GM20000 (cell line): ENCODE measurements around the gene POLE.

ENCODE experiments used
- DNase-seq: peaks from one replicate; pipeline ENCODE4 v3.0.0; 2012; ENCODE audit warnings: low spot score
- CTCF ChIP-seq: IDR thresholded peaks from 2 replicates; pipeline ENCODE4 v1.5.1; 2012; ENCODE audit warnings: mild to moderate bottlenecking, control low read depth; ENCODE audit errors: extremely low read depth, missing control alignments

Gene POLE

DNA sequence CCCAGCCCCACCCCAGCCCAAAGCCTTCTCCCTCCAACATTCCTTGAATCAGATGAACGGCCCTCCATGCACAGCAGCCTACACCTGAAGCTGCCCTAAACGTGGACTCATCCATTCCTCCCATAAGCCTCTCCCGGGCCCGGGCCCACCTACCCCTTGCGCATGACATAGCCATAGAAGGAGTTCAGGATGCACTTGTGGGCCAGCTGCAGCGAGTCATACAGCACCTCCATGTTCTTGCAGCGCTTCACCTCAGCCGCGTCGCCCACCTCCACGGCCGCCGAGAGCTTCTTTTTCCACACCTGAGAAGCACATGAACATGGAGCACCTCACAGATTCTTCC lies 22.0 kb downstream of the POLE start:
- no peak for DNase-seq
- no peak for TF ChIP-seq CTCF

DNA sequence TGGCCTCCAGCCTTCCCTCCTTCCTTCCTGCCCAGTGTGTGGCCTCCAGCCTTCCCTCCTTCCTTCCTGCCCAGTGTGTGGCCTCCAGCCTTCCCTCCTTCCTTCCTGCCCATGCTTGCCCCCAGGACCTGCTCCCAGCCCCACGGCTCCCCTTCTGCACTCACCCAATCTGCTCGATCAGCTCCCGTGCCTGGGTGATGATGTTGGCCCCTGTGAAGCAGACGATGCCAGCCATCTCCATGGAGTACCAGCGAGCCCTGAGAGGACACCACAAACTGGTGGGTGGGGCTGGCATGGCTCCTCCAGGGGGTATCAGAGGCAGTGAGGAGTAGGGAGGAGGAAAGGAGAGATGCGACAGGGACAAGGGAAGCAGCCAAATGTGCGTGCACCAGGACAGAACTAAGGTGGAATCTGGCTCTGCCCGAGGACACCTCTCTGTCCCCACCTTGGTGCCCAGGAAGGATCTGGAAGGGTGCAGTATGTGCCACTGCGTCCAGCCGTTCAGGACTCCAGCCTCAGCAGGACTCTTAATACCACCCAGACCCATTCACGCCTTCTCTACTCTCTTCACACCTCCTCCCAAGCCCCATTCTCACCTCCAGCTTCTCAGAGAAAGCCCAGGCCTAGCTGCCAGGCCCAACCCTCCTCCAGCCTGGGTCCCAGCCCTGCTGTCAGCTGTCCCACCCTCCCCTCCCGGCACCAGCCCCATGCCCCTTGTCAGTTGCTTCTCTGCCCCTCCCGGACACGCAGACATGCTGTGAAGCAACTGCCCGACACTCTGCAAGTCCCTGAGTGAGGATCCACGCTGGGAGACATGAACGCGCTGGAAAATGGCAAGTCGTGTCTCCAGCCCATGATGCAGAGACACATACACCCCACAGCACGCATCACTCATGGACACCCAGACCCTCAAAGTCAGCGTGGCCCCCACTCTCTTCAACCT lies 22.7 kb downstream of the POLE start:
- DNase-seq, result no peak

GRCh38 chr12:132662901-132663755 lies 24.0 kb downstream of the POLE start:
- no peak for DNase-seq
- TF ChIP-seq CTCF, result no peak

More for the DNA sequence above, 22.7 kb downstream of the POLE start:
- TF ChIP-seq CTCF, result no peak

DNA sequence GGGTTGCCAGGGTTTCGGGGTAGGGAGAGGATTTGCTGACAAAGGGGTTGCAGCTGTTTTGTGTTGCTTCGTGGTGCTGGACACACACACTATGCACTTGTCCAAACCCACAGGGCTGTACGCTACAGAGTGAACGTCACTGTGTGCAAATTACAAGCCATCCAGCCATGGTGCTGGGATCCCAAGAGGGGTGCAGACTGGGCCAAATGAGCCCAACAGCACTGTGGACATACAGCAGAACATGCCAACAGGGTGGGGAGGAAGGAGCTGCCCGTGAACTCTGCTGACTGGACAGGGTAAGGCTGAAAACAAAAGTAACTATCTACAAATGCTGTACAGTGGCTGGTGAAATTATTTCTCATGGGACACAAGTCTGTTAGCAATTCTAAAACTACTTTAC lies 25.2 kb downstream of the POLE start:
- TF ChIP-seq CTCF, result no peak
- DNase-seq, result no peak

- no peak for TF ChIP-seq CTCF
- DNase-seq, result no peak
These were observed 26.1 kb downstream of the POLE start for GRCh38 chr12:132660996-132661395.

- TF ChIP-seq CTCF, result no peak
- DNase-seq, result no peak
These were observed 27.1 kb downstream of the POLE start for GRCh38 chr12:132660052-132660451.

- no peak for TF ChIP-seq CTCF
- DNase-seq, result no peak
These were observed 28.0 kb downstream of the POLE start for GRCh38 chr12:132659146-132659545.
